ENCODE measurements around the gene MSH3.
"Not testable (repeated sequence)": the region's sequence is repeated elsewhere in the genome, so short reads cannot be mapped to it uniquely, and the experiment has no call there.

The MSH3 gene

DNA sequence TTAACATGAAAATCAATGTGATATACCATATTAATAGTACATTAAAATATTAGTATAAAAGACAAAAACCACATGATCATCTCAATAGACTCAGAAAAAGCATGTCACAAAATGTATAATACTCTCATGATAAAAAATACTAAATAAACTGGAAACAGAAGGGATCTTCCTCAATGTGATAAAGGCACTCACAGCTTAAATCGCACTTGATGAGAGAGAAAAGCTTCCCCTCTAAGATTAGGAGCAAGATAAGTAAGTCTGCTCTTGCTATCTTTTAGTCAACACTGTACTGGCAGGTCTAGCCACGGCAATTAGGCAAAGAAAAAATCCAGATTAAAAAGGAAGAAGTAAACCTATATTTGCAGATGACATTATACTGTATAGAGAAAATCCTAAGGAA is 21.8 kb upstream of the MSH3 start:
- FAIRE-seq, result no peak
- TF ChIP-seq POLR2A (IDR thresholded peaks at IDR 0.05; ENCODE audit: low read depth, low read length), result no peak
- DNase-seq (ENCODE audit: insufficient read length, low spot score), result no peak

DNA sequence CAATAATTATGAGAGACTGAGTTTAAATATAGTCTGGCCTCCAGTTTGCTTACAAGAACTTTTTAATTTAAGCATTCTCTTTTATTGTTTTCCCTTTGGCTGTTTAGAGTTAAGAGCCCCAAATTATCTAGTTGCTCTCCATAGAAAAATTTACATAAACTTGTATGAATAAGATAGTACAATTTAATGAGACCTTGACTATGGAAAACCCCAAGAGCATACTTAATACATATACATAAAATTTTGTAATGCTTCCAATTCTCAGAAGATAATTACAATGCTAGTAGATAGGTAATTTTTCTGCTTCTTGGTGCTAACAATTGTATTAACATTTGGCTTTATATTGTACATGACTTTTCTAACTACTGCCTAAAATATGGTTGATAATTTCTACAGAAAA is 20.3 kb upstream of the MSH3 start:
- FAIRE-seq, result no peak
- DNase-seq (ENCODE audit: insufficient read length, low spot score), result no peak
- no peak for TF ChIP-seq POLR2A (IDR thresholded peaks at IDR 0.05; ENCODE audit: low read depth, low read length)

DNA sequence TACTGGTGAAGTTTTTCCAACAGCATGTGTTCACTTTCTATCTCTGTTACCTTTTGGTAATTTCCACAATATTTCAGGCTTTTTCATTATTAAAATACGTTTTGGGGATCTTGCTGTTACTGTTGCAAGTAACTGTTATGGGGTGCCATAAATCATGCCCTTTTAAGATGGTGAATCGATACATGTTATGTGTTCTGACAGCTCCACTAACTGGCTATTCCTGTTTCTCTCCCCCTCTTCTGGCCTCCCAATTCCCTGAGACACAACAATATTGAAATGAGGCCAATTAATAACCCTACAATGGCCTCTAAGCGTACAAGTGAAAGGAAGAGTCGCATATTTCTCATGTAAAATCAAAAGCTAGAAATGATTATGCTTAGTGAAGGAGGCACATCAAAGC is 13.1 kb upstream of the MSH3 start:
- no peak for FAIRE-seq
- no peak for TF ChIP-seq POLR2A (IDR thresholded peaks at IDR 0.05; ENCODE audit: low read depth, low read length)

DNA sequence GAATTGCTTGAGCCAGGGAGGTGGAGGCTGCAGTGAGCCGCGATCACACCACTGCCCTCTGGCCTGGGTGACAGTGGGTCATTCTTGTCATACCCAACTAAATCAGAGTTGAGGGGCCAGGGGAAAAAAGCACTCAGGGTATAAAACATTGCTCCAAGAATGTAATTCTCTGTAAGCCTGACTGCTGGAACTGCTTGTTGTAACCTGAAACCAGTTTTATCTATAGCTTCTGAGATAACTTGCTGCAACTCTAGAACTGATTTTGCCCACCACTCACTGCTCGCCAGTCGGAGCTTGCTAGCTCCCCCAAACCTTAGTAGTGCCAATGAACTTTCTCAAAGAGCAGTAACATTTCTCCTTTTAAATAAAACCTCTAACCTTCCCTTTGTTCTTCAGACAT is 9.6 kb upstream of the MSH3 start:
- FAIRE-seq (no peak), DNase-seq (ENCODE audit: insufficient read length, low spot score) (no peak)
- TF ChIP-seq POLR2A (IDR thresholded peaks at IDR 0.05; ENCODE audit: low read depth, low read length), result no peak

More for the DNA sequence above, 13.1 kb upstream of the MSH3 start:
- DNase-seq (ENCODE audit: insufficient read length, low spot score), result no peak

DNA sequence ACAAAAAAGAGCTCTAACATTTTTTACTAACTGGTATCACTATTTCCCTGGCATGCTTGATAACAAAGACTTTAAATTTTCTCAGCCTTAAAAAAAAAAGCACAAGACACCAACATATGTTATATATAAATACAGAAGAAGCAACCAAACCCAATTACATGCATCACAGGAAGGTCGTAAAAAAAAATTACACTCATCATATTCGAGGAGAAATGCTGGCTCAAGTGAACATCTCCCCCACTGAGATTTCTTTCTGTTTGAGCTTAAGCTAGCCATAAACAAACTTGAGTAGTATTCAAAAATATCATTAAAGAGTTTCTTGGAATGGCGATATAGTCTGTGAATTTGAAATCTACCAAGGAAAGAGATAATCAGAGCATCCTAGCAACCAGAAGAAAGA is 7.5 kb upstream of the MSH3 start:
- no peak for FAIRE-seq
- no peak for TF ChIP-seq POLR2A (IDR thresholded peaks at IDR 0.05; ENCODE audit: low read depth, low read length)
- DNase-seq (ENCODE audit: insufficient read length, low spot score), result no peak

DNA sequence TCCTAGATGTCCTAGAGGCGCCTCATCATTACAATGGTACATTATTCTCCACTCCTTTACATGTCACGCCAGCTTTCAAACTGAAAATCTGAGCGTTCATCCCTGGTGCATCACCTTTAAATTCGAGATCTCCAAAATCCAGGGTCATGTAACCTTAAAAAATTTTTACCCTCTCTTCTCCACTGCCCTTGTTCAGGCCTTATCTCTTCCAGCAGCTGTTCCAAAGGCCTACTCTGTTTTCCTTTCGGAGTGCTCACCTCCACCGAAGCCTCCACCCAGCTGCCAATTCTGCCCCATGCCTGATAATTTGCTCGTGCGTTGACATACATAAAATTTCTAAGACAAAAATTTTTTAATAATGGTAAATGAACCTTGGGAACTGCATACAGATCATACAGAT is 950 bp upstream of the MSH3 start:
- no peak for FAIRE-seq
- DNase-seq (ENCODE audit: insufficient read length, low spot score), result no peak
- TF ChIP-seq POLR2A (IDR thresholded peaks at IDR 0.05; ENCODE audit: low read depth, low read length), result no peak

DNA sequence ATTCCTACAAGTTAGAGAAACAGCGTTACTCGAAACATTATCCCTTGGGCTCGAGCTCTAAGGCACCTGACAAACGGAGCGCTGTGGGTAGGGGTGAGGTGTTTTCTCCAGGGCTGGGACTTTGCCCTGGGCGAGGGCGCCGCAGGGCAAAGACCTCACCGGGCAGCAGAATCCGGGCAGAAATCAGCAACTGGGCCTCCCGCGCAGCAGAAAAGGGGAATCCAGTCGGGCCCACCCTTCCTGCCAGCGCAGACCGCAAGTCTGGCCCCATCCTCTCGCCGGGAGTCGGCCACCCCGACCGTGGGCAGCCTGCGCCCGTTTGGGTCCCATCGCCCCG is 430 bp upstream of the MSH3 start:
- FAIRE-seq, result no peak
- TF ChIP-seq POLR2A (IDR thresholded peaks at IDR 0.05; ENCODE audit: low read depth, low read length), result no peak
- DNase-seq (ENCODE audit: insufficient read length, low spot score), result peak; percentile 21

DNA sequence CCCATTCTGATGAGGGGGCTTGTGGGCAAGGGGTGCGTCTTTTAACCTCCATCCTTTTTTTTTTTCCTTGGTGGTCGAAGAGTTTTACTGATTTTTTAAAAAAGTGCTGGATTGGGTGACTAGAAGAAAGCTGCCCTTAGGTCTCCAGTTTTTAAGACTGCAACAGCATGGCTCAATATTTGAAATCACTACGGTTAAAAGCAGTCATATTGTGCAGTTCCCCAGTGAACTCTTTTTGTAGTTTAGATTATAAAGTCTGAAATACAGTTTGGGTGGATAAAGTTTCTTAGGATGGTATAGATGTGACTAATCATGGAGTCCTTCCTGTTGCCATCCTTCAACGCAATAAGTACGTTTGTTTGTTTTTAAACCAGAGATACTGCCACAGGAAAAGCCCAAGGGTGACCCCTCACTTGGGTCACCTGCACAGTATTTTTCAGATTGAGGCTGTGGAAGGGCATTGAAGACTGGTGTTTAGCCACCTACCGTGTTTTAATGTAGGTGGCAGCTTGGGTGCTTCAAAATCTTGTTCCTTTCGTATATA is 851 bp downstream of the MSH3 start:
- no peak for DNase-seq (ENCODE audit: insufficient read length, low spot score)
- no peak for TF ChIP-seq POLR2A (IDR thresholded peaks at IDR 0.05; ENCODE audit: low read depth, low read length)
- FAIRE-seq, result peak; percentile 64

DNA sequence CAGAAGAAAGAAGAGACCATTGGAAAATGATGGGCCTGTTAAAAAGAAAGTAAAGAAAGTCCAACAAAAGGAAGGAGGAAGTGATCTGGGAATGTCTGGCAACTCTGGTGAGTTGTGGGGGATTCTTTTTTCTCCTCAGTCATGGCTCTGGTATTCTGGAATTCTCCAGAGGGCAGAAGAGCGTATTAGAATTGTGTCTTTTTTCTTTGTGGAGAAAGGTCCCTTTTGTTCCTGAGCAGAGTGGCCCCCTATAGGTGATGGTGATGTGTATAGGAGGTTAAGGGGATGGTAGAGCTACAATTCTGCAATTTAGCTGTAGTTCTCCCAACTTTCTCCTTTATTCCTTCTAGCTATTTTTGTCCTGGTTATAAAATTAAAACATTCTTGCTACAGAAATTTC is 2.0 kb downstream of the MSH3 start:
- no peak for FAIRE-seq
- TF ChIP-seq POLR2A (IDR thresholded peaks at IDR 0.05; ENCODE audit: low read depth, low read length), result no peak
- DNase-seq (ENCODE audit: insufficient read length, low spot score), result no peak

DNA sequence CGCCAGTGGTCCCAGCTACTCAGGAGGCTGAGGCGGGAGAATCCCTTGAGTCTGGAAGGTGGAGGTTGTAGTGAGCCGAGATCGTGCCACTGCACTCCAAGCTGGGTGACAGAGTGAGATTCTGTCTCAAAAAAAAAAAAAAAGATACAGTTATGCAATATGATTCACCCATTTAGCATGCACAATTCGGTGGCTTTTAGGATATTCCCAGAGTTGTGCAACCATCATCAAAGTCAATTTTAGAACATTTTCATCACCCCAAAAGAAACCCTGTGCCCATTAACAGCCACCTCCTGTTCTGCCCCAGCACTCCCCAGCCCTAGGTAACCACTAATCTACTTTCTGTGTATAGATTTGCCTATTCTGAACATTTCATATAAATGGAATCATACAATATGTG is 4.7 kb downstream of the MSH3 start:
- DNase-seq (ENCODE audit: insufficient read length, low spot score) (no peak), FAIRE-seq (no peak)
- no peak for TF ChIP-seq POLR2A (IDR thresholded peaks at IDR 0.05; ENCODE audit: low read depth, low read length)

DNA sequence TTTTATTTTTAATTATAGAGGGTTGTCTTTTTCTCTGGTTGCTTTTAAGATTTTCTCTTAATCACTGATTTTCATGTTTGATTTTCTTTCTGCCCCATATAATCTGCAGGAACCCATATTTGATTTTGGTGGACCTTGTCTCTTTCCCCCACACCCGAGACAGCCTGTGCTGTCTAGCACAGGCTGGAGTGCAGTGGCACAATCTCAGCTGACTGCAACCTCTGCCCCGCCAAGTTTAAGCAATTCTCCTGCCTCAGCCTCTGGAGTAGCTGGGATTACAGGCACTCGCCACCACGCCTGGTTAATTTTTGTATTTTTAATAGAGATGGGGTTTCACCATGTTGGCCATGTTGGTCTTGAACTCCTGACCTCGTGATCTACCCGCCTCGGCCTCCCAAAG is 6.2 kb downstream of the MSH3 start:
- FAIRE-seq; DNase-seq (ENCODE audit: insufficient read length, low spot score): not testable (repeated sequence)

DNA sequence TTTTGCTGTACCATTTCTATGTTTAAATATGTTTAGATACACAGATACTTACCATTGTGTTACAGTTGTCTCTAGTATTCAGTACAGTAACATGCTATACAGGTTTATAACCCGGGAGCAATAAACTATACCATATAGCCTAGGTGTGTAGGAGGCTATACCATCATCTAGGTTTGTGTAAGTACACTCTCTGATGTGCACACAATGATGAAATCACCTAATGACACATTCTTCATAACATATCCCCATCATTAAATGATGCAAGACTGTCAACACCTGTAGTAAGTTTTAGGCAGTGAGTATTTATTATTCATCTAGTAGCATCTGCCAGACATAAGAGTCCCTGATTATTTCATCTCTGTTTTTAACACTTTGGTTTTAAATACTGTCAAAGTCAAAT is 7.7 kb downstream of the MSH3 start:
- no peak for FAIRE-seq
- TF ChIP-seq POLR2A (IDR thresholded peaks at IDR 0.05; ENCODE audit: low read depth, low read length), result no peak
- no peak for DNase-seq (ENCODE audit: insufficient read length, low spot score)

DNA sequence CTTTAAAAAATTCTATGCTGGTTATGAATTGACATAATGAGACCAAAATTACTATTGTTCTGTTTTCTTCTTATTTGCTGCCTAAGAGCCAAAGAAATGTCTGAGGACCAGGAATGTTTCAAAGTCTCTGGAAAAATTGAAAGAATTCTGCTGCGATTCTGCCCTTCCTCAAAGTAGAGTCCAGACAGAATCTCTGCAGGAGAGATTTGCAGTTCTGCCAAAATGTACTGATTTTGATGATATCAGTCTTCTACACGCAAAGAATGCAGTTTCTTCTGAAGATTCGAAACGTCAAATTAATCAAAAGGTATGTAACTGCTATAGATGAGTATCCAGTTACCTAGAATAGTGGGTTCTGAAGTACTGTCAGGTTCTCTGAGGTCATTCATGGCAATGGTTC is 10.6 kb downstream of the MSH3 start:
- FAIRE-seq (no peak), DNase-seq (ENCODE audit: insufficient read length, low spot score) (no peak)
- TF ChIP-seq POLR2A (IDR thresholded peaks at IDR 0.05; ENCODE audit: low read depth, low read length), result no peak

DNA sequence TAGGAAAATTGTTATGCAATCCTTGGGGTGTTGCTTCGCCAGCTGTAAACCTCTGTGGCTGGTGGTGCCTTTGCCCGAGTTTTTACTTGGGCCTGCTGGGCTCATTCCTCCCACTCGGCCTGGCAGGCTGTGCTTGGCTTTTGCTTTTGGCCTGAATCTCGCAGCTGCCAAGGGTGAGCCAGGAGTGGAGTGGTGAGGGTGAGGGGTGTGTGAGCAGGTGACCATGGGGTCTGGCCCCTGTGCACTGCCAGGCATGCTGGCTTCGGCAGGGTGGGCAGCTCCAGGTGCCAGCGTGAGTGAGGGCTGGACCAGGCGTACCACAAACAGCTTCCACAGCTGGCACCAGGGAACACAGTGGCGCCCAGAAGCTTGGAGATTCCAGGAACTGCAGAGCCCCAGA is 12.9 kb downstream of the MSH3 start:
- DNase-seq (ENCODE audit: insufficient read length, low spot score) (no peak), FAIRE-seq (no peak)
- no peak for TF ChIP-seq POLR2A (IDR thresholded peaks at IDR 0.05; ENCODE audit: low read depth, low read length)

DNA sequence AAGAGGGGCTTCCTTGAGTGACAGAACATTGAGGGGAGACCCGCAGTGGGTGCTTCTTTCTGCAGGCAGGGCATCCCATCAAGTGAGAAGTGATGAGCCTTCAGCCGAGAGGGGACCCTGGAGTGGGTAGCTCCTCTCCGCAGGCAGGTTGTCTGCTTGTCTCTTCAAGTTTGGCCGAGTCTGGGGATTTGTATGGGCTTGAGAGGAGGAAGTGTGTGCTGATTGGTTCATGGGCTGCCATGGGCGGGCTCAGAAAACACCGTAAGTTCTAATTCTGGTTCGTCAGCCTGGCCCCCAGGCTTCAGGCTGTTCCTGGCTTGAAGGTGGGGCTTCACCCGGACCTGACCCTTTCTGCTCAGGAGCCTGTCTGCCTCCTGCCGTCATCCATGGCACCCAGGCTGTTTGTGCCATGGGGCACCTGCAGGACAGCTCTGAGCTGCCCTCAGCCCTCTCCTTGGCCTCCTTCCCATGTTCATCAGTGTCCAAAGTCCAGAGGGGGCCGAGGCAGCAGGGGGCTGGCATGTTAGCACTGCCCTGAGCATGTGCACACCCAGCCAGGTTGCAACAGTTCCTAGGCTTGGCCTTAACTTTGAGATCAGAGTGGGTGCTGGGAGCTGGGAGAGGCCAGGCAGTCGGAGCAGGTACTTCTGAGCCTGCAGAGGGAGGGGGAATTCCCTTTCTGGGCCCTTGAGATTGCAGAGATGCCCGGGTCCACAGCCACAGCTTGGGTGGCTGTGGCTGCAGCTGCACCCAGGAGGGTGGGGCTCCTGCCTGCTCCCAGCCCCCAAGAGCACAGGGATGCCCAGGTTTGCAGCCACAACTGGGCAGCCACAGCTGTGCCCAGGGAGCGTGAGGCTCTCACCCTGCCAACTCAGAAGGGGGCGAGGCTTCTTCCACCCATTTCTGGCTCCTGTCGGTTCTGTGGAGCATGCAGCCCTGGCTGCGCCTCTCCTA is 13.8 kb downstream of the MSH3 start:
- no peak for TF ChIP-seq POLR2A (IDR thresholded peaks at IDR 0.05; ENCODE audit: low read depth, low read length)

More for the DNA sequence above, 13.8 kb downstream of the MSH3 start:
- no peak for DNase-seq (ENCODE audit: insufficient read length, low spot score)
- FAIRE-seq, result no peak

All from H54 (cell line).